RWPE1 (cell line): ENCODE measurements around the gene ARHGEF4.
A peak's percentile ranks its signal among the peaks of the same experiment; 100 is the strongest.

Experiments used
- CTCF ChIA-PET: fragments of 350-600 bp; sonication (Branson Sonifier 250); formaldehyde crosslinking; extraction: SDS; loops from one replicate; lab custom pipeline; 2021; lab: Yijun Ruan, JAX
- POLR2A ChIA-PET: fragments of 400-600 bp; formaldehyde crosslinking; extraction: SDS; loops from one replicate; lab custom pipeline; 2020; ENCODE audit warnings: antibody characterized with exemption; ENCODE audit not compliant: low non-redundant PET; lab: Yijun Ruan, JAX
- DNase-seq: peaks from one replicate; pipeline ENCODE4 v3.0.0; 2012; ENCODE audit warnings: low spot score
- H3K27ac ChIP-seq: fragments of 450-650 bp; 2 replicates; pipeline ENCODE4 v1.5.1; 2017
- CTCF ChIP-seq: fragments of 450-650 bp; conservative IDR thresholded peaks from 2 replicates; pipeline ENCODE4 v1.5.1; 2017; ENCODE audit warnings: low read depth, mild to moderate bottlenecking

Gene ARHGEF4

GRCh38 chr2:130854301-130854700 lies 17.6 kb downstream of the ARHGEF4 start:
- H3K27ac ChIP-seq = peak overlapping the region; percentile 46
- no peak for DNase-seq
- no peak for TF ChIP-seq CTCF
- ChIA-PET CTCF (no interaction called here), POLR2A (no interaction called here)

- CTCF ChIA-PET = interaction anchor here (1.0 kb wide), 1 partner anchor 56 kb away, joined by 3 read pairs; no protein-coding TSS in a partner anchor
- TF ChIP-seq CTCF = no peak
- POLR2A ChIA-PET = no interaction called here
- peak; percentile 90 for DNase-seq
- H3K27ac ChIP-seq = peak overlapping the region; percentile 94
Observed at GRCh38 chr2:130864830-130865800, 28.4 kb downstream of the ARHGEF4 start.

DNA sequence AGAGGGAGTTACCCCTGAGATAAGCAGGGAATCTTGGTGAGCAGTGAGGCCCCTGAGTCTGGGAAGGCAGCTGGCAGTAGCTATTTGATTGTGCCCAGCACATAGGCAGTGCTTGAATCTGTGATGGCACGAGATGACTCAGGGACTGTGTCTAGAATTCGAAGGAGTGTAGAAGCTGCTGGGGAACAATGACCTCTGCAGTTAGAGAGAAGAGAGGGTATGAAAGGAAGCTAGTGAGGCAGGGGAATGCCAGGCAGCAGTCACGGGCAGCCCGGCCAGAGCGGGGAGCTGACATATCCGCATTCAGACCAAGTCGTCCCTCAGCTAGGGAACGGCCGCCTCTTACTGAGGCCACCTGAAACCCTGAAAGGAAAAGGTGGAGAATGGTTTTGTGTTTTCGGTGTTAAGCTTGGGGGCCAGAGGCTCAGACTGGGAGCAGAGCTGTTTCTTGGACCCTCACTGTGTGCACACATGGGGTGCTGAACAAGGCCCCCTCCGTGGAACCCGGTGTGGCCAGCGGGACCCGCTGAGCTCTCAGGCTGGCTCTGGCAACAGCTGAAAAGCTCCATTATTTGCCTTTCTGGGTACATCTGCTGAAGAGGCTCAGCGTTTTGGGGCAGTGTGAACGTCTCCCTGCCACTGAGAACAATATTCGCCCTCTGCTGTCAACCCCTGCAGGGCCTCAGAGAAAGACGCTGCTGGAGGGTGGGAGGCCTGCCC lies 32.9 kb downstream of the ARHGEF4 start:
- CTCF ChIA-PET = no interaction called here
- TF ChIP-seq CTCF = no peak

GRCh38 chr2:130870161-130870485 lies 33.4 kb downstream of the ARHGEF4 start:
- POLR2A ChIA-PET = no interaction called here
- TF ChIP-seq CTCF = no peak
- CTCF ChIA-PET = no interaction called here
- no peak for DNase-seq
- peak overlapping the region; percentile 79 for H3K27ac ChIP-seq

More for the DNA sequence above, 32.9 kb downstream of the ARHGEF4 start:
- POLR2A ChIA-PET = no interaction called here
- H3K27ac ChIP-seq = peak overlapping the region; percentile 79
- no peak for DNase-seq

GRCh38 chr2:130870779-130871178 lies 34.1 kb downstream of the ARHGEF4 start:
- ChIA-PET CTCF (no interaction called here), POLR2A (no interaction called here)
- TF ChIP-seq CTCF = no peak
- H3K27ac ChIP-seq = peak overlapping the region; percentile 79
- no peak for DNase-seq

- DNase-seq = no peak
Observed at GRCh38 chr2:130871843-130872740, 35.4 kb downstream of the ARHGEF4 start.

More at GRCh38 chr2:130871843-130872740, 35.4 kb downstream of the ARHGEF4 start:
- ChIA-PET CTCF (no interaction called here), POLR2A (no interaction called here)
- TF ChIP-seq CTCF = no peak
- H3K27ac ChIP-seq = peak overlapping the region; percentile 61
